Activated CD4-positive, alpha-beta T cell treated with anti-CD3 and anti-CD28 coated beads for 24 hours (primary cell): ENCODE measurements around the gene RBMS3.

Source experiments
- DNase-seq, 2 donors: peaks; one replicate each; pipeline ENCODE4 v3.0.0-alpha.2; 2020; ENCODE audit warnings: low read depth in 2 of 2

The RBMS3 gene

GRCh38 chr3:29721789-29722188 lies 440.9 kb downstream of the RBMS3 start:
- no peak for DNase-seq

- no peak for DNase-seq
Observed at GRCh38 chr3:29731050-29731449, 450.2 kb downstream of the RBMS3 start.

GRCh38 chr3:29741231-29741630 lies 460.4 kb downstream of the RBMS3 start:
- DNase-seq: no peak

DNA sequence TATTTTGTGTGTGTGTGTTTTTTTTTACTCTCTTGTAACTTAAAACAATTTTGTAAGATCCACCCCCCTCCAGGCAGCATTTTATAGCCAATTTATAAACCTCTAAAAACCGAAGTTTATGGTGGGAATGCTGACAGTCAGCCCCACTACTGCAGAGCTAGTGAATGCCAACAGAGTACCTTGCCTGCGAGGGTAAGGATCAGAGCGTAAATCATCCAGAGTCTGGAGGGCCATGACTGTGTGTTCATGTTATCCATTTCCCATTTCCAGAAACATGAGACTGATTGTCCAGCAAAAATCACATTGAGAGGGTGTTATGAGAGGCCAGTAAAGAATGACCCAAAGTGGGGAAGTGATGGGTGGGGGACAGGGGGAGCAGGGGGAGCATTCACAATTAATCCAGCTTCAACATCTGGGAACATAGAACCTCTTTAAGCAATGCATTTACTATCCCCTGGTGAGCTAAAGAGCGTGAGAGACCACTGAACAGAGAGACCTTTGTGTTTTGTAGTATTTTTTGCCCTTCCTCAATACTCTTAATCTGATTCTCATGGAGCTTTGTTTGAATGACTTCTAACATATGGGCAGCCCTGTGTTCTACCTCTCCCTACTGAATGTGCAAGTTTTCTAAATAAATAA lies 464.5 kb downstream of the RBMS3 start:
- no peak for DNase-seq

DNA sequence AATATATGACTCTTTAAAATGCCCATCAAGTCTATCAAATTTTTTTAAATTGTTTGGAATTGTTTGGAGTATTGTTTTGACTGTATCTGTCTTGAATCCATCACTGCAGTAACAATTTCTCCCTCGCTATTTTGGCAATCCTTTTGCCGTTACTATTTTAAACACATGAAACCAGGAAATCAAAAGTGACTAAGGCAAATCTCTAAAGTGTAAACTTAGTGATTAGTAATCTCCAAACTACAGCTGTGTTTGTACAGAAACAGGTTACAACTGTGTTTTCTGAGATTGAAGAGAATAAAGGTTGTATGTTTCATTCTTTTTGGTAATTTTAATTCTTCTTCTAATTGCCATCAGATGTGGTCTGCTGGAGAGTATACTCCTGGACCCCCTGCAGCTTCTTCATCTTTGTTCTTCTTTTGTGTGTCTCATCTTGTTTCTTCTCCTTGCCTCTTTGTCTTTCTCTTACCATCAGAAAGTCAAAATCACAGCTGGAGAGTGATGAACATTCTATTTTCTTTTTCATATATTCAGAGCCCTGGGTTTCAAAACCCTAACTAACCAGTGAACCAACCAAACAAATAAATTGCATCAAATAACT lies 465.4 kb downstream of the RBMS3 start:
- DNase-seq: no peak

DNA sequence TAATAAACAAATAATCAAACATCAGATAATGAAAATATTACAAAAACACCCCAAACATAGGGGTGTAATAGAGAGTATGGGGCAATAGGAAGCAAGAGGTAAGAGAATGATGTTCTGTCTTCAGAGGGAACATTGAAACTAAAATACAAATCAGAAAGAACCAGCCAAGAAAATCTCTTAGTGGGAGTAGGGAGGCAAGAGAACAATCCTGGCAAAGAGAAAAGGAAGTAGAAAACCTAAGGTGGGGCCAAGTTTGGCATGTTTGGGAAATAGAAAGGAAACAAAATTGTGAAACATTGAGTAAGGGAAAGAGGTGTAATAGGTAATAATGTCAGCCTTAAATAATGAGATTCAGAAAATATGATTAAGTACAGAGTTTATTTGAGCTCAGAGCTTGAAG lies 467.1 kb downstream of the RBMS3 start:
- no peak for DNase-seq

- DNase-seq: no peak
Observed at GRCh38 chr3:29751647-29752314, 470.9 kb downstream of the RBMS3 start.

DNA sequence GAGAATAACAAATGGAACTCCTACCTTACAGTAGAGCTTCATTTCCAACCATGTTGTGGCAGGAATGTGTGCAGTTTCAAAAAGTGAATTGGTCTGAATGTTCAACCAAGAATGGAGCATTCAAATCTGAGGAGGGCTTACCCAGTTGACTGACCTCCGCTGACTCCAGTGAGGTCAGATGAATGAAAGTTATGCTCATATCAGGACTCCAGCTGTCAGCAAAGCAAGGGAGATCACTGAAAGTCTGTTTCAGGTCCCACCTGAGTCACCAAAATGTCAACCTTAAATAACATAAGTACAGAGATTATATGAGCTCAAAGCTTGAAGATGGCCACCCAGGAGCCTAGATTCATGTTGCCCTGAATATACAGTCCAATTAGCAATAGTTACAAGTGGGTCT lies 473.5 kb downstream of the RBMS3 start:
- DNase-seq: no peak

DNA sequence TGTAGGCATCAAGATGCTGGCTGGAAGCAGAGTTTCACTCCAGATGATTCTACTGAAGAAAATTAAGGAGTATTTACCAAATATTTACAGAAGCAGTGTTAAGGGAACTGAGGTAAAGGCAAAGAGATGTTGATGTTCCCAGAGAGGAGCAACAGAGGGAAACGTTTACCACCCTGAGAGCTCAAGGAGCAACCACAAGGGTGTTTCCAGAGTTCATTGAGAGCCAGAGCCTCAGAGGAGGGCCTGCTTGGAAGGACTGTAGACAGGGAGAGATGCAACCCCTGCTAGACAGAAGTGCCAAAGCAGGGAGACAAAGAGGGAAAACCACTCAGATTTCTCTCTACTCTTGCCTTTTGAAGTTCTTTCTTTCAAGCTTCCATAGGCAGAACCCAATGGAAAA lies 474.5 kb downstream of the RBMS3 start:
- DNase-seq: no peak

DNA sequence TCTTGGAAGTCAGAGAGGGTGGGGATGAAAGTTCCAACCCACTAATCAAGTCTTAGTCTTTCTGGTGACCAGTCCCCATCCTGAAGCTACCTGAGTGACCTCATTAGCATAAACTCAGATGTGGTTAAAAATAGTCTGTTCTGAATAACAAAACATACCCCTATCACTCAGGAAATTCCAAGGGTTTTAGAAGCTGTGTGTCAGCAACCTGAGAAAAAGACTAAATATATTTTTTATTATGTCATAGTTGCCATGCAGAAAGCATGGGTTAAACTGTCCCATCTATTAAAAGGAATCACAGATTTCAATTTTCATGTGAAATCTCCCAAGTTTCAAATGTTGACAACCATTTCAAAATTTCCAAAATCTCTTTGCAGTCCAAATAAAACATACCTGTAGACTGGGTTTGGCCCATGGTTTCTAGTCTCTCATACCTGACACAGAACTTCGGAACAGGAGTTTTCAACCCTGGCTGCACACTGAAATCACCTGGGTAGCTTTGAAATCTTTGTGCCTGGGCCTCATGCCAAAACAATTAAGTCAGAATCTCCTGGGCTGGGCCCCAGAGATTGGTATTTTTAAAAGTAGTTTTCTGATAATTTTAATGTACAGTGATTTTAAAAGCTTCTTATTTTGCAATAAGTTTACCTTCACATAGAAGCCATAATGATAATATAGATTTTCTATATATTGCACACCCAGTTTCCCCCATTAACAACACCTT lies 476.3 kb downstream of the RBMS3 start:
- DNase-seq: no peak

GRCh38 chr3:29758108-29758433 lies 477.2 kb downstream of the RBMS3 start:
- no peak for DNase-seq

- DNase-seq: no peak
Observed at GRCh38 chr3:29758434-29759322, 477.8 kb downstream of the RBMS3 start.

GRCh38 chr3:29759411-29760225 lies 478.7 kb downstream of the RBMS3 start:
- no peak for DNase-seq

GRCh38 chr3:29760226-29760685 lies 479.4 kb downstream of the RBMS3 start:
- DNase-seq: no peak

GRCh38 chr3:29761517-29761916 lies 480.6 kb downstream of the RBMS3 start:
- no peak for DNase-seq

DNA sequence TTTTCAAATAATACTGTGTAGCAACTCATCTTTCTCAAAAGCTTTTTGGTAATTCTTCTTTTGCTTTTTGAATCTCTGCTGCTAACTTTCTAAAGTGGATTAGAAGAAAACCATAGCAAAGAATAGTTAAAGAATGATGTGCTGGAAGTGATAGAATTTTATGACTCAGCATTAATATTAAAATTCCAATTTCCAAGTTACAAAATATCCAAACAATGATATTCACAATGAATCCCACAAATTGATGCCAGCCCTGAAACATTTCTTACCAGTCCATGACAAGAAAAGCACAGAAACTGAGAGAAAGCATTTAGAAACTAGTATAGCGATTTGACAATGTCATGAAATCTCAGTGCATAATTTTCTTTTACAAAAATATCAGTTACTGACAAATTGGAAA lies 482.2 kb downstream of the RBMS3 start:
- no peak for DNase-seq

- DNase-seq: no peak
Observed at GRCh38 chr3:29764041-29764440, 483.2 kb downstream of the RBMS3 start.

- no peak for DNase-seq
Observed at GRCh38 chr3:29764603-29765254, 483.9 kb downstream of the RBMS3 start.

GRCh38 chr3:29771602-29772001 lies 490.7 kb downstream of the RBMS3 start:
- no peak for DNase-seq

- no peak for DNase-seq
Observed at GRCh38 chr3:29772436-29772835, 491.6 kb downstream of the RBMS3 start.
